ENCODE measurements around the gene GPC5. TPM values are rescaled to one million over a fixed set of nuclear protein-coding genes. Genes with fewer than 3 reads are reported as not detected.

Gene GPC5
- total RNA-seq, 2 donors from 2014 or later: not detected

- Histone ChIP-seq H3K27me3 (no peaks in the 10 kb centered on the region), H3K4me3 (no peak overlapping the region), H3K9me3 (peaks cover 0 to 2% (median 0%) of the 10 kb centered on the region in 3 donors), H3K36me3 (replicated peaks in 1 of 2; ENCODE audit: insufficient read depth in 1 of 2, low read depth in 2 of 2) (no peaks in the 10 kb centered on the region), H3K27ac (no peak overlapping the region), H3K4me1 (no peaks in the 10 kb centered on the region)
- intact Hi-C loops (cut with DNase I): no loop called here
- ATAC-seq (no peak), DNase-seq (no peak)
- WGBS, 2 donors: 76 to 78% methylated on average over 9 of the region's 9 CpGs
- TF ChIP-seq POLR2A (IDR thresholded peaks at IDR 0.05) (no peak), CTCF (IDR thresholded peaks at IDR 0.05) (no peak)
Observed at GRCh38 chr13:91572944-91573598, 174.7 kb downstream of the GPC5 start.

GRCh38 chr13:91574766-91575165, 176.3 kb downstream of the GPC5 start:
- TF ChIP-seq CTCF (IDR thresholded peaks at IDR 0.05) (no peak), POLR2A (IDR thresholded peaks at IDR 0.05) (no peak)
- H3K9me3 ChIP-seq: peaks cover 0 to 4% (median 0%) of the 10 kb centered on the region in 3 donors
- H3K27ac ChIP-seq: no peak overlapping the region
- H3K27me3 ChIP-seq: no peaks in the 10 kb centered on the region
- DNase-seq (no peak), ATAC-seq (no peak)
- 22 to 40% methylated on average over 1 of the region's 1 CpG for whole genome bisulfite sequencing, 2 donors
- no peaks in the 10 kb centered on the region for H3K4me1 ChIP-seq
- intact Hi-C loops (cut with DNase I): no loop called here
- H3K36me3 ChIP-seq (replicated peaks in 1 of 2; ENCODE audit: insufficient read depth in 1 of 2, low read depth in 2 of 2): no peaks in the 10 kb centered on the region
- H3K4me3 ChIP-seq: no peak overlapping the region

GRCh38 chr13:91576590-91576989, 178.2 kb downstream of the GPC5 start:
- DNase-seq (no peak), ATAC-seq (no peak)
- H3K4me1 ChIP-seq: no peaks in the 10 kb centered on the region
- H3K36me3 ChIP-seq (replicated peaks in 1 of 2; ENCODE audit: insufficient read depth in 1 of 2, low read depth in 2 of 2): no peaks in the 10 kb centered on the region
- WGBS, 2 donors: 64 to 67% methylated on average over 2 of the region's 2 CpGs
- intact Hi-C loops (cut with DNase I): no loop called here
- no peaks in the 10 kb centered on the region for H3K27me3 ChIP-seq
- no peak overlapping the region for H3K4me3 ChIP-seq
- H3K9me3 ChIP-seq: peaks cover 0 to 4% (median 0%) of the 10 kb centered on the region in 3 donors
- H3K27ac ChIP-seq: no peak overlapping the region
- TF ChIP-seq POLR2A (IDR thresholded peaks at IDR 0.05) (no peak), CTCF (IDR thresholded peaks at IDR 0.05) (no peak)

GRCh38 chr13:91579320-91579719, 180.9 kb downstream of the GPC5 start:
- Histone ChIP-seq H3K9me3 (peaks cover 0 to 4% (median 0%) of the 10 kb centered on the region in 3 donors), H3K4me1 (no peaks in the 10 kb centered on the region), H3K36me3 (replicated peaks in 1 of 2; ENCODE audit: insufficient read depth in 1 of 2, low read depth in 2 of 2) (no peaks in the 10 kb centered on the region), H3K4me3 (no peak overlapping the region), H3K27ac (no peak overlapping the region), H3K27me3 (no peaks in the 10 kb centered on the region)
- DNase-seq (no peak), ATAC-seq (no peak)
- TF ChIP-seq POLR2A (IDR thresholded peaks at IDR 0.05) (no peak), CTCF (IDR thresholded peaks at IDR 0.05) (no peak)
- intact Hi-C loops (cut with DNase I): no loop called here
- 80 to 81% methylated on average over 7 of the region's 7 CpGs for WGBS, 2 donors

- 56 to 64% methylated on average over 2 of the region's 2 CpGs for WGBS, 2 donors
- peaks cover 0 to 4% (median 0%) of the 10 kb centered on the region in 3 donors for H3K9me3 ChIP-seq
- H3K36me3 ChIP-seq (replicated peaks in 1 of 2; ENCODE audit: insufficient read depth in 1 of 2, low read depth in 2 of 2): no peaks in the 10 kb centered on the region
- TF ChIP-seq CTCF (IDR thresholded peaks at IDR 0.05) (no peak), POLR2A (IDR thresholded peaks at IDR 0.05) (no peak)
- ATAC-seq (no peak), DNase-seq (no peak)
- H3K4me3 ChIP-seq: no peak overlapping the region
- H3K27ac ChIP-seq: no peak overlapping the region
- intact Hi-C loops (cut with DNase I): no loop called here
- H3K4me1 ChIP-seq: no peaks in the 10 kb centered on the region
- no peaks in the 10 kb centered on the region for H3K27me3 ChIP-seq
Observed at GRCh38 chr13:91580749-91581148, 182.3 kb downstream of the GPC5 start.
